Measurements from ENCODE around the gene G3BP2. TPM values are rescaled to one million over a fixed set of nuclear protein-coding genes. Genes with fewer than 3 reads are reported as not detected.

The G3BP2 gene
- total RNA-seq, 1 experiment from 2014 or later, result 116 TPM

- Histone ChIP-seq H3K36me3 (no peaks in the 10 kb centered on the region), H3K9me3 (replicated peaks) (no peaks in the 10 kb centered on the region), H3K4me3 (no peak overlapping the region), H3K4me1 (replicated peaks) (no peaks in the 10 kb centered on the region), H3K27me3 (replicated peaks) (no peaks in the 10 kb centered on the region), H3K27ac (no peak overlapping the region)
- no peak for DNase-seq (ENCODE audit: low read depth in 1 of 2, low spot score in 2 of 2)
Observed at GRCh38 chr4:75599647-75600046, 73.6 kb downstream of the G3BP2 start.

- no peaks in the 10 kb centered on the region for H3K36me3 ChIP-seq
- H3K27me3 ChIP-seq (replicated peaks), result no peaks in the 10 kb centered on the region
- no peak for DNase-seq (ENCODE audit: low read depth in 1 of 2, low spot score in 2 of 2)
- H3K4me1 ChIP-seq (replicated peaks), result no peaks in the 10 kb centered on the region
- no peak overlapping the region for H3K27ac ChIP-seq
- no peak overlapping the region for H3K4me3 ChIP-seq
- H3K9me3 ChIP-seq (replicated peaks), result no peaks in the 10 kb centered on the region
Observed at GRCh38 chr4:75598390-75598789, 74.8 kb downstream of the G3BP2 start.

GRCh38 chr4:75596061-75596460 is 77.2 kb downstream of the G3BP2 start:
- no peaks in the 10 kb centered on the region for H3K36me3 ChIP-seq
- no peaks in the 10 kb centered on the region for H3K4me1 ChIP-seq (replicated peaks)
- H3K4me3 ChIP-seq, result no peak overlapping the region
- H3K27me3 ChIP-seq (replicated peaks), result no peaks in the 10 kb centered on the region
- no peak for DNase-seq (ENCODE audit: low read depth in 1 of 2, low spot score in 2 of 2)
- H3K9me3 ChIP-seq (replicated peaks), result no peaks in the 10 kb centered on the region
- no peak overlapping the region for H3K27ac ChIP-seq

GRCh38 chr4:75593393-75593792 is 79.8 kb downstream of the G3BP2 start:
- no peaks in the 10 kb centered on the region for H3K36me3 ChIP-seq
- no peaks in the 10 kb centered on the region for H3K4me1 ChIP-seq (replicated peaks)

More at GRCh38 chr4:75593393-75593792, 79.8 kb downstream of the G3BP2 start:
- no peaks in the 10 kb centered on the region for H3K27me3 ChIP-seq (replicated peaks)
- H3K4me3 ChIP-seq, result no peak overlapping the region
- no peak for DNase-seq (ENCODE audit: low read depth in 1 of 2, low spot score in 2 of 2)
- H3K27ac ChIP-seq, result no peak overlapping the region
- H3K9me3 ChIP-seq (replicated peaks), result no peaks in the 10 kb centered on the region

Other genes starting within 250 kb of the G3BP2 start
- gene RCHY1, start 159.0 kb downstream of the G3BP2 start, total RNA-seq (2014; rRNA removed; shearing (Covaris generic)), result 23.2 and 34.0 TPM in 2 replicates
- 8.7 and 13.6 TPM in 2 replicates for gene THAP6, start 158.9 kb downstream of the G3BP2 start, total RNA-seq (2014; rRNA removed; shearing (Covaris generic))
- not detected in 2 replicates for gene ODAPH, start 117.3 kb downstream of the G3BP2 start, total RNA-seq (2014; rRNA removed; shearing (Covaris generic))
- gene CDKL2, start 42.9 kb downstream of the G3BP2 start, total RNA-seq (2014; rRNA removed; shearing (Covaris generic)), result 0.37 and 0.78 TPM in 2 replicates
- gene USO1, start 51.2 kb upstream of the G3BP2 start, total RNA-seq (2014; rRNA removed; shearing (Covaris generic)), result 54.6 and 78.3 TPM in 2 replicates
- not detected in 2 replicates for gene PPEF2, start 229.0 kb upstream of the G3BP2 start, total RNA-seq (2014; rRNA removed; shearing (Covaris generic))

Data from SJSA1 (cell line).